Subcutaneous adipose tissue (tissue), 4 donors: ENCODE results near the gene ADCY1. TPM values are rescaled to one million over a fixed set of nuclear protein-coding genes. Genes with fewer than 3 reads are reported as not detected.

ENCODE experiments used
- total RNA-seq, 4 donors: library from RNA; depleted of rRNA; stranded (reverse); fragments of >200 nt; gene quantifications; one replicate each; pipeline ENCODE4 v1.1.0, GENCODE V29; 2016
- TF ChIP-seq, protein P1 (sequence below): fragments of 450-650 bp; IDR thresholded peaks from one replicate; pipeline ENCODE4 v1.5.1; 2016; ENCODE audit warnings: low read depth, mild to moderate bottlenecking, control low read depth, antibody characterized with exemption, moderate library complexity

Gene ADCY1
- total RNA-seq, 4 donors from 2014 or later: 0.94 to 3.1 (median 1.6) TPM

- TF ChIP-seq, protein P1, sequence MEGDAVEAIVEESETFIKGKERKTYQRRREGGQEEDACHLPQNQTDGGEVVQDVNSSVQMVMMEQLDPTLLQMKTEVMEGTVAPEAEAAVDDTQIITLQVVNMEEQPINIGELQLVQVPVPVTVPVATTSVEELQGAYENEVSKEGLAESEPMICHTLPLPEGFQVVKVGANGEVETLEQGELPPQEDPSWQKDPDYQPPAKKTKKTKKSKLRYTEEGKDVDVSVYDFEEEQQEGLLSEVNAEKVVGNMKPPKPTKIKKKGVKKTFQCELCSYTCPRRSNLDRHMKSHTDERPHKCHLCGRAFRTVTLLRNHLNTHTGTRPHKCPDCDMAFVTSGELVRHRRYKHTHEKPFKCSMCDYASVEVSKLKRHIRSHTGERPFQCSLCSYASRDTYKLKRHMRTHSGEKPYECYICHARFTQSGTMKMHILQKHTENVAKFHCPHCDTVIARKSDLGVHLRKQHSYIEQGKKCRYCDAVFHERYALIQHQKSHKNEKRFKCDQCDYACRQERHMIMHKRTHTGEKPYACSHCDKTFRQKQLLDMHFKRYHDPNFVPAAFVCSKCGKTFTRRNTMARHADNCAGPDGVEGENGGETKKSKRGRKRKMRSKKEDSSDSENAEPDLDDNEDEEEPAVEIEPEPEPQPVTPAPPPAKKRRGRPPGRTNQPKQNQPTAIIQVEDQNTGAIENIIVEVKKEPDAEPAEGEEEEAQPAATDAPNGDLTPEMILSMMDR: no peak
Observed at GRCh38 chr7:45579391-45579801, 5.2 kb downstream of the ADCY1 start.

- TF ChIP-seq, protein P1: no peak
Observed at GRCh38 chr7:45580053-45580872, 6.1 kb downstream of the ADCY1 start.

- TF ChIP-seq, protein P1: no peak
Observed at GRCh38 chr7:45581271-45581780, 7.2 kb downstream of the ADCY1 start.

DNA sequence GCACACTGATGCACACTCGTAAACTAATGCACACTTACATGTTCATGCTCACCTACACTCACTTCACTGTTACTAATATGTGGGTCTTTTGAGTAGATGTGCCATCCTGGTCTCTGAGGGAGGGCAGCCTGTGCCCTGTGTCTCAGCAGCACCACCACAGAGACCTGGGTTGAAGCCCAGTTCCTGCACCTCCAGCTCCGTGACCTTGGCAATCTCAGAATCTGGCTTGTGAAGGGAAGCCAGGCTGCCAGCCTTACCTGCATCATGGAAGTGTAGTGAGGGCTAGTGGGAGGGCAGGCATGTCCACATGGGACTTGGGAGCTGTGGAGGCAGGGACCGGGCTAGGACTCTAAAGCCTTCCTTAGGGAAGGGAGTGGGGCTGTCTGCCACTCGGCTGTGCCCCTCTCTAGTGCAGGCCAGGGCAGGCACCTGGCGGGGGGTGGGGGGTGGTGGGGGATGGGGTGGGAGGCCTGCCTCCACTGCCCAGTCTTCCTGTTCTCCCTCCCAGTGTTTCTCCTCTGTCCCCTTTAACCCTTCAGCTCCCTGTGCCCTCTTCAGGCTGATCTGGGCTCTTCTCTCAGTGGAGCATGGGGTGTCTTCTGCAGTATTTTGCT is 8.1 kb downstream of the ADCY1 start:
- TF ChIP-seq, protein P1: no peak

DNA sequence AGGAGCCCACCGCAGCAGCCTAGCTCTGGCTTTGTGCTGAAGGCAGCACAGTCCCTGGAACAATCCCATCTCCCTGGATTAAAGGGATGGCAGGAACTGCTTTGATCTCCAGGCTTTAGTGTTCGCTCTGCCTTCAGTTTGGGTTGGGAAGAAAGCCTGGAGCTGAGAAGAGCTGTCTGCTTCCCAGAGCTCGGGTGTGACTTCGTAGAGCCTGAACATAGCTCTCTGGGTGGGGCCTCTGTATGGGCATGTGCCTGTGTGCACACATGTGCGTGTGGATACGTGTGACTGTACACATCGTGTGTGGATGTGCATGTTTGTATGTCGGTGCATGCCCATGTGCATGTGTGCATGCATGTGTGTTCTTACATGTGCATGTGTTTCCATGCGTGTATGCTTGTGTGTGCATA is 8.7 kb downstream of the ADCY1 start:
- TF ChIP-seq, protein P1: no peak

- TF ChIP-seq, protein P1: no peak
Observed at GRCh38 chr7:45583296-45583695, 9.1 kb downstream of the ADCY1 start.
